GM10248 (cell line): ENCODE measurements around the gene C4orf51.
"Not testable (repeated sequence)": the region's sequence is repeated elsewhere in the genome, so short reads cannot be mapped to it uniquely, and the experiment has no call there.

Source experiments
- CTCF ChIA-PET: fragments of 300-600 bp; sonication (Branson Sonifier 250); formaldehyde crosslinking; extraction: SDS; loops from one replicate; lab custom pipeline; 2021; ENCODE audit warnings: antibody characterized with exemption; lab: Yijun Ruan, JAX
- POLR2A ChIA-PET: fragments of 350-650 bp; sonication (Branson Sonifier 250); formaldehyde crosslinking; extraction: SDS; loops from one replicate; lab custom pipeline; 2020; ENCODE audit warnings: antibody characterized with exemption; lab: Yijun Ruan, JAX
- DNase-seq: peaks from one replicate; pipeline ENCODE4 v3.0.0; 2012; ENCODE audit errors: extremely low spot score
- TF ChIP-seq, protein P1 (sequence below): IDR thresholded peaks from 2 replicates; pipeline ENCODE4 v1.5.1; 2012; ENCODE audit warnings: mild to moderate bottlenecking, low read depth; ENCODE audit errors: extremely low read depth, missing control alignments, control extremely low read depth

C4orf51 gene

DNA sequence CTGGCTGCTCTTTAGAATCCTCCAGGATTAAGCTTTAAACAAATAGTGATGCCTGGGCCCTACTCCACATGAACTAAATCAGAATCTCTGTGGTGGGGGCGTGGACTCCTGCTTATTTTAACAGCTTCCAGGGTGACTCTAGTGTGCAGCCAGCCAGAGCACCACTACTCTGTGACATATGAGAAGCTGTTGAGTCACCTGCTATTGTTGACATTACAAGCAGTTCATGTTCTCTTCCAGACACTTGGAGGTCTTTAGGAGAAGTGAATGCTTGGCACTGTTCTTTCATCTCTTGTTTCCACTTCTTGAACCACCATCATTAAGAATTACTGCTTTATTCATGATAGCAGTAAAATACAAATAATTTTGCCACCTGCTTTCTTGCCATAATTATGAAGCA is 426 bp upstream of the C4orf51 start:
- DNase-seq: no peak
- ChIA-PET POLR2A (no interaction called here), CTCF (interaction anchor here (0.6 kb wide), 1 partner anchor 10 kb away, joined by 3 read pairs; no protein-coding TSS in a partner anchor)
- TF ChIP-seq, protein P1, sequence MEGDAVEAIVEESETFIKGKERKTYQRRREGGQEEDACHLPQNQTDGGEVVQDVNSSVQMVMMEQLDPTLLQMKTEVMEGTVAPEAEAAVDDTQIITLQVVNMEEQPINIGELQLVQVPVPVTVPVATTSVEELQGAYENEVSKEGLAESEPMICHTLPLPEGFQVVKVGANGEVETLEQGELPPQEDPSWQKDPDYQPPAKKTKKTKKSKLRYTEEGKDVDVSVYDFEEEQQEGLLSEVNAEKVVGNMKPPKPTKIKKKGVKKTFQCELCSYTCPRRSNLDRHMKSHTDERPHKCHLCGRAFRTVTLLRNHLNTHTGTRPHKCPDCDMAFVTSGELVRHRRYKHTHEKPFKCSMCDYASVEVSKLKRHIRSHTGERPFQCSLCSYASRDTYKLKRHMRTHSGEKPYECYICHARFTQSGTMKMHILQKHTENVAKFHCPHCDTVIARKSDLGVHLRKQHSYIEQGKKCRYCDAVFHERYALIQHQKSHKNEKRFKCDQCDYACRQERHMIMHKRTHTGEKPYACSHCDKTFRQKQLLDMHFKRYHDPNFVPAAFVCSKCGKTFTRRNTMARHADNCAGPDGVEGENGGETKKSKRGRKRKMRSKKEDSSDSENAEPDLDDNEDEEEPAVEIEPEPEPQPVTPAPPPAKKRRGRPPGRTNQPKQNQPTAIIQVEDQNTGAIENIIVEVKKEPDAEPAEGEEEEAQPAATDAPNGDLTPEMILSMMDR: no peak

DNA sequence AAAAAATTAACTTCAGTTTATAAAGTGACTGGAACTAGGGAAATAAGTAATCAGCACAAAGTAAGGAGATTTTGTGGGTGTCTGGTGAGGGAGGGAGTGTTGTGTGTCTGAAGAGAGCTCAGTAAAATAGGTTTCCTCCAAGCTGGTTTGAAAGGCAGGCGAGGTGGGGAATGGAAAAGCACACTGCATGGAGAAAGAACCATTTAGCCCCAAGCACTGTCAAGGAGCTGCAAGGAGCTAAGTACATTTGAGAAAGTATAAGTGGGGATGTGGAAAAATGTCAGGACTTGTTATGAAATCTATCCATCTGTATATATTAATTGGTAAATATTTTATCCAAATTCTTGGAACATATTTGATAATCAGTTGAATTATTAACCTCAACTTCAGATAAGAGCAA is 956 bp downstream of the C4orf51 start:
- CTCF ChIA-PET: no interaction called here
- no peak for DNase-seq

DNA sequence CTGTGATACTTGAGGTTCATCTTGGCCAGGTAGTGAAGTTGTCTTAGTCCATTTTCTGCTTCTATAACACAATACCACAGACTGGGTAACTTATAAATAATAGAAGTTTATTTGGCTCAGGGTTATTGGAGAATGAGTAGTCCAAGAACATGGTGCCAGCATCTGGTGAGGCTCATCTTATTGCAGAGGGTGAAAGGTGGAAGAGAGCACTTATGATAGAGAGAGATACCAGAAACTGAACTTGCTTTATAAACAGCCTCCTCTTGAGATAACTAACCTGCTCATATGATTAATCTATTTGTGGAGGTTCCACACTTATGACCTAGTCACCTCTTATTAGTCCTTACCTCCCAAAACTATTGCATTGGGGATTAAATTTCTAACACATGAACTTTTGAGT is 1.6 kb downstream of the C4orf51 start:
- ChIA-PET CTCF (no interaction called here), POLR2A (no interaction called here)
- TF ChIP-seq, protein P1: no peak
- DNase-seq: no peak

More for the DNA sequence above, 956 bp downstream of the C4orf51 start:
- TF ChIP-seq, protein P1: no peak
- POLR2A ChIA-PET: no interaction called here

DNA sequence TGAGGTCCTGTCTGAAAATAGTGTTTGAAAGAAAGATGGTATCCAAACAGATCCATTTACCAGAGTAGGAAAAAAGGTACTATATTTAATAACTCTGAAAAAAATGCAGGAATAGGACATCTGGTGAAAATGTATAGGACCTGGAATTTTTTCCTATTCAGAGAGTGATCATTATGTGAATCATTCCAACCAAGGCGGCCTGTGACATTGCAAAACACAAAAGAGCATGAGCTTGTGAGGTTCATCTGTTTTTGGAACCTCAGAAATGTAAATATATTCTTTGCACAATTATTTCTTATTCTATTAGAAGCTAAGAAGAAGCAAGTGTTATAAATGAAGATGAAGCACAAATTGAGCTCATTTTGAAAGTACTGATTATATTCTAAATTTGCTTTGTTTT is 2.0 kb downstream of the C4orf51 start:
- DNase-seq: no peak
- TF ChIP-seq, protein P1: no peak
- POLR2A ChIA-PET: no interaction called here
- CTCF ChIA-PET: no interaction called here

DNA sequence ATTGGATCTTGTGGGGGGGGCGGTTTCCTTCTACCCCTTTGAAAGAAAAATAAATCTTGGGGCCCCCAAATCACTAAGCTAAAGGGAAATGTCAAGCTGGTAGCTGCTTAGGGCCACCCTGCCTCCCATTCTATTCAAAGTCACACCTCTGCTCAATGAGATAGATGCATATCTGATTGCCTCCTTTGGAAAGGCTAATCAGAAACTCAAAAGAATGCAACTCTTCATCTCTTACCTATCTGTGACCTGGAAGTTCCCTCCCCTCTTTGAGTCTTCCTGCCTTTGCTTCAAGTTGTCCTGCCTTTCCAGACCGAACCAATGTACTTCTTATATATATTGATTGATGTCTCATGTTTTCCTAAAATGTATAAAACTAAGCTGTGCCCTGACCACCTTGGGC is 7.0 kb downstream of the C4orf51 start:
- DNase-seq: no peak
- POLR2A ChIA-PET: no interaction called here
- TF ChIP-seq, protein P1: no peak
- CTCF ChIA-PET: no interaction called here

DNA sequence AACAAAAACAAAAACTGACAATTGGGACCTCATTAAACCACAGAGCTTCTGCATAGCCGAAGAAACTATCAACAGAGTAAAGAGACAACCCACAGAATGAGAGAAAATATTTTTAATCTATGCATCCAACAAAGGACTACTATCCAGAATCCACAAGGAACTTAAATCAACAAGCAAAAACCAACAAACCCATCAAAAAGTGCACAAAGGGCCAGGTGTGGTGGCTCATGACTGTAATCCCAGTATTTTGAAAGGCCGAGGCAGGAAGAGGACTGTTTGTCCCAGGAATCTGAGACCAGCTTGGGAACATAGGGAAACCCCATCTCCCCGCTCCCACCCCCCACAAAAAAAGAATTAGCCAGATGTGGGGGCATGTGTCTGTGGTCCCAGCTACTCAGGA is 10.7 kb downstream of the C4orf51 start:
- TF ChIP-seq, protein P1: no peak
- CTCF ChIA-PET: interaction anchor here (1.2 kb wide), 1 partner anchor 56 kb away, joined by 3 read pairs; no protein-coding TSS in a partner anchor
- DNase-seq: no peak
- POLR2A ChIA-PET: no interaction called here

- POLR2A ChIA-PET, CTCF ChIA-PET, DNase-seq: not testable (repeated sequence)
Observed at GRCh38 chr4:145691416-145691815, 11.5 kb downstream of the C4orf51 start.
